Head of caudate nucleus (tissue), 42 donors: ENCODE measurements around the gene MAP7.
"Not testable (repeated sequence)": the region's sequence is repeated elsewhere in the genome, so short reads cannot be mapped to it uniquely, and the experiment has no call there.

Experiments used
- DNase-seq, 42 donors: peaks; one replicate each; pipeline versions ENCODE4 v3.0.0 to v3.0.0-alpha.2; 2020 to 2021; ENCODE audit warnings: mixed read lengths in 7 of 42
- intact Hi-C: fragments of 100-400 bp; cut with DNase I; formaldehyde crosslinking; loops from one replicate; pipeline ENCODE4 v1.15.0; 2022

MAP7 gene

GRCh38 chr6:136446145-136446544 is 104.1 kb downstream of the MAP7 start:
- DNase-seq: no peak
- intact Hi-C loops: no loop called here

GRCh38 chr6:136445063-136445462 is 105.2 kb downstream of the MAP7 start:
- intact Hi-C loops: no loop called here
- DNase-seq: no peak

- intact Hi-C loops: no loop called here
- peak in 2 of 42 donors; percentile 27 to 45 for DNase-seq
Measured at GRCh38 chr6:136440203-136440602, 110.0 kb downstream of the MAP7 start.

- DNase-seq: peak in 4 of 42 donors; percentile 25 to 60 (median 44)
- intact Hi-C loops: no loop called here
Measured at GRCh38 chr6:136439514-136440190, 110.6 kb downstream of the MAP7 start.

- intact Hi-C loops: no loop called here
- DNase-seq: no peak
Measured at GRCh38 chr6:136438441-136438840, 111.8 kb downstream of the MAP7 start.

GRCh38 chr6:136437246-136437645 is 113.0 kb downstream of the MAP7 start:
- no peak for DNase-seq
- intact Hi-C loops: no loop called here

GRCh38 chr6:136435101-136435500 is 115.1 kb downstream of the MAP7 start:
- DNase-seq: no peak
- intact Hi-C loops: no loop called here

- intact Hi-C loops: not testable (repeated sequence)
Measured at GRCh38 chr6:136431306-136431705, 118.9 kb downstream of the MAP7 start.

GRCh38 chr6:136429264-136430065 is 120.8 kb downstream of the MAP7 start:
- intact Hi-C loops: no loop called here
- DNase-seq: no peak

More at GRCh38 chr6:136431306-136431705, 118.9 kb downstream of the MAP7 start:
- not testable (repeated sequence) for DNase-seq

- intact Hi-C loops: no loop called here
- no peak for DNase-seq
Measured at GRCh38 chr6:136427378-136427717, 122.9 kb downstream of the MAP7 start.

- DNase-seq: no peak
- intact Hi-C loops: no loop called here
Measured at GRCh38 chr6:136426627-136427377, 123.4 kb downstream of the MAP7 start.

- DNase-seq: no peak
- intact Hi-C loops: no loop called here
Measured at GRCh38 chr6:136425793-136426192, 124.4 kb downstream of the MAP7 start.

GRCh38 chr6:136424901-136425300 is 125.3 kb downstream of the MAP7 start:
- no peak for DNase-seq
- intact Hi-C loops: no loop called here

GRCh38 chr6:136424450-136424849 is 125.8 kb downstream of the MAP7 start:
- DNase-seq: peak in 8 of 42 donors; percentile 11 to 64 (median 48)
- intact Hi-C loops: no loop called here

- intact Hi-C loops: no loop called here
- no peak for DNase-seq
Measured at GRCh38 chr6:136421537-136422158, 128.6 kb downstream of the MAP7 start.

GRCh38 chr6:136420853-136421252 is 129.4 kb downstream of the MAP7 start:
- intact Hi-C loops: no loop called here
- DNase-seq: no peak

GRCh38 chr6:136415351-136416007 is 134.7 kb downstream of the MAP7 start:
- intact Hi-C loops: no loop called here
- no peak for DNase-seq

GRCh38 chr6:136412410-136412809 is 137.8 kb downstream of the MAP7 start:
- intact Hi-C loops: no loop called here
- no peak for DNase-seq
